Fibroblast of the aortic adventitia (primary cell): Measurements from ENCODE around the gene HBZ. TPM values are rescaled to one million over a fixed set of nuclear protein-coding genes. Genes with fewer than 3 reads are reported as not detected.

Experiments used
- DNase-seq: peaks from one replicate; pipeline ENCODE4 v3.0.0-alpha.2; 2010; ENCODE audit warnings: low read depth
- H3K4me3 ChIP-seq: 2 replicates; pipeline ENCODE4 v1.5.1; 2011; ENCODE audit warnings: low read depth, mild to moderate bottlenecking, control low read depth, low read length, moderate library complexity
- total RNA-seq: library from RNA; depleted of rRNA; stranded (reverse); fragments of >200 nt; gene quantifications from 2 replicates; pipeline ENCODE4 v1.2.3, GENCODE V29; 2012; ENCODE audit warnings: low replicate concordance
- TF ChIP-seq, protein P1 (sequence below): IDR thresholded peaks from 2 replicates; pipeline ENCODE4 v1.5.1; 2011; ENCODE audit warnings: mild to moderate bottlenecking, low read length, control low read depth, inconsistent platforms; ENCODE audit not compliant: insufficient read depth

Gene HBZ
- total RNA-seq, 1 donor = not detected

DNA sequence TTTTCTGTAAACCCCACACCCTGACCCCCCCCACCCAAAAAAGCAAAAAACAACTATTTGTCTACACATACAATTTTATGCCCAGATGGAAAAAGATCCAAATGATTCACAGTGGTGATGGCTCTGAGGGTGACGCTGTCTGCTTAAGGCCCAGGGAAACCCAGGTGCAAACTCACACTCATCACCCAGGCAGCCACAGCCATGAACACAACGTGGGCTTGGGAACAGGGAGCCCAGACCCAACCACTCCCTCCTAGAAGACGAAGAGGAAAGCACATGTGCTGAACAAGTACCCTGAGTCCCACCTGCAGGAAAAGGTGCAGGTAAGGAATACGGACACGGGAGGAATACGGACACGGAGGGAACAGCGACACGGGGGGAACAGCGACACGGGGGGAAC lies 33.2 kb downstream of the HBZ start:
- TF ChIP-seq, protein P1, sequence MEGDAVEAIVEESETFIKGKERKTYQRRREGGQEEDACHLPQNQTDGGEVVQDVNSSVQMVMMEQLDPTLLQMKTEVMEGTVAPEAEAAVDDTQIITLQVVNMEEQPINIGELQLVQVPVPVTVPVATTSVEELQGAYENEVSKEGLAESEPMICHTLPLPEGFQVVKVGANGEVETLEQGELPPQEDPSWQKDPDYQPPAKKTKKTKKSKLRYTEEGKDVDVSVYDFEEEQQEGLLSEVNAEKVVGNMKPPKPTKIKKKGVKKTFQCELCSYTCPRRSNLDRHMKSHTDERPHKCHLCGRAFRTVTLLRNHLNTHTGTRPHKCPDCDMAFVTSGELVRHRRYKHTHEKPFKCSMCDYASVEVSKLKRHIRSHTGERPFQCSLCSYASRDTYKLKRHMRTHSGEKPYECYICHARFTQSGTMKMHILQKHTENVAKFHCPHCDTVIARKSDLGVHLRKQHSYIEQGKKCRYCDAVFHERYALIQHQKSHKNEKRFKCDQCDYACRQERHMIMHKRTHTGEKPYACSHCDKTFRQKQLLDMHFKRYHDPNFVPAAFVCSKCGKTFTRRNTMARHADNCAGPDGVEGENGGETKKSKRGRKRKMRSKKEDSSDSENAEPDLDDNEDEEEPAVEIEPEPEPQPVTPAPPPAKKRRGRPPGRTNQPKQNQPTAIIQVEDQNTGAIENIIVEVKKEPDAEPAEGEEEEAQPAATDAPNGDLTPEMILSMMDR = no peak
- no peak for DNase-seq
- H3K4me3 ChIP-seq = no peak overlapping the region

DNA sequence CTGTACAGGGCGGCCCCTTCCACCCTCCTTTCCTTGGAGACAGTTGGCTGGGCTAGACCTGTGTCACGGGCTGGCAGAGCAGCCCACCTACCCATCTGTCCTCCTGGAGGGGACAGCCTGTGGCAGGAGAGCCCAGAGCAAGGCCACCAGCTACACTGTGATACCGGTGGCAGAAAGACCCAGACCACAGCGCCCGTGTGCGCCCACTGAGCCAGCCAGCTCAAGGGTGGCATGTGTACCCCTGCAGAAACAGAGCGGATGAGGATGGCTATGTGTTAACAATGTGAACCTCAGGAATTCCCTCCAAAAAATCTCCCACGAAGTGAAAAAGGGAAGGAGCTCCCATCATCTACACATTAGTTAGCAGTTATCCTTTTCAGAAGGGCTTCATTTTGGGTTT lies 34.9 kb downstream of the HBZ start:
- TF ChIP-seq, protein P1 = no peak
- H3K4me3 ChIP-seq = no peak overlapping the region
- no peak for DNase-seq

DNA sequence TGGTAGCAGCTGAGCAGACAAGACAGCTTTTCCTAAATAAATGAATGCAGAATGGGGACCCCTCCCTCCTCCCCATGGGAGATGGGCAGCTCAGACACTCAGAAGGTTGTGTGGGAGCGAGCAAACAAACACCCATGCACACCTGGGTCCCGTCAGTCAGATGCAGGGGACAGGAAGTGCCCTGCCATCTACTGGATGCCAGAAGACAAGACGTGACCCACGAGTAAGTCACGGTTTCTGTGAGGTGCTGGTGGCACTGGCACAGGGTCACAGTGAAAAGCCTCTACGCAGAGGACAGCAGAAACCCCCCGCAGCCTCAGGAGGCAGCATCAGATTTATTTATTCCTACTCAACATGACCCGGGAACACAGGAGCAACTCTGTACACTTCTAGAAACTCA lies 36.2 kb downstream of the HBZ start:
- TF ChIP-seq, protein P1 = no peak
- no peak for DNase-seq
- H3K4me3 ChIP-seq = no peak overlapping the region

DNA sequence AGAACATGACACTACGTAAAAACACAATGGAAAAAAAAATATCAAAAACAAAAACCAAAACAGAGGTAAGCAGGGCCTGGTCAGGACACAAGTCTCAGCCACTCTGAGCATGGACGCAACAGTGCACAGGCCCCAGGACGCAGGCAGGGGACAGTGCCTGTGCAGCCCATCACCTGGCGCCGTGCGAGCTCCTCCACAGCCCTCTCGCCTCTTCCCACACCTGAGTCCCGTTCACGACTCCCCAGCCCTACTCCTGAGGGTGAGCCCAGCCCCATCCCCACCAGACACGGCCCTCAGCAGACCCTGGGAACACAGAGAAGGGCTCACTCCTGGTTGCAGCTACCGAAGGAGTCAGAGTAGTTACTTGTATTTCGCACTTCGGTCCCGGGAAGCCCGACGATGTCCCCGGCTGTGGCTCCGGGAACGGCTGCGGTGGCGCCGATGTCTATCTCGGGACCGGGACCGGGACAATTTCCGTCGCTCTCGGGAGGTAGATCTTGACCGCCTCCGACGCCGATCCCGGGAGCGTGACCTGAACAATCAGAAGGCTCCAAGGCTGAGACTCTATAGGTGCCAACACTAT lies 37.3 kb downstream of the HBZ start:
- TF ChIP-seq, protein P1 = no peak
- no peak for DNase-seq
- H3K4me3 ChIP-seq = no peak overlapping the region

DNA sequence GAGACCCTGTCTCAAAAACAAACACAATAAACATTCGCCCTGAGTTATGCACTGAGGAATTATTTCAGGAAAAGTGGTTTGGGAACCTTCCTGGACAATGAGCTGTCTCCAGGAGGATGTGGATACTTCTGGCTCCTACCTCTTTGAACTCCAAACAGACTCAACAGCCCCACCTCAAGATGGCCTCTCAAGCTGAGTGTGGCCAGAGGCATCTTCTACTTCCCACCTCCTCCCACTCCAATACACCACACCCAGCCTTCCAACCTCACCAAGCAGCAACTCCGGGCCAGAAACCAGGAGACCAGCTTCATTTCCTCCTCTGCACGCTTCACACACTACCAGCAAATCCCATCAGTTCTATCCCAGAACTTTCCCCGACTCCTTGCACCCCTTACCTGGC lies 39.4 kb downstream of the HBZ start:
- no peak for DNase-seq
- TF ChIP-seq, protein P1 = no peak

GRCh38 chr16:192686-193085 lies 40.2 kb downstream of the HBZ start:
- TF ChIP-seq, protein P1 = no peak
- H3K4me3 ChIP-seq = no peak overlapping the region
- DNase-seq = no peak

More for the DNA sequence above, 39.4 kb downstream of the HBZ start:
- no peak overlapping the region for H3K4me3 ChIP-seq

DNA sequence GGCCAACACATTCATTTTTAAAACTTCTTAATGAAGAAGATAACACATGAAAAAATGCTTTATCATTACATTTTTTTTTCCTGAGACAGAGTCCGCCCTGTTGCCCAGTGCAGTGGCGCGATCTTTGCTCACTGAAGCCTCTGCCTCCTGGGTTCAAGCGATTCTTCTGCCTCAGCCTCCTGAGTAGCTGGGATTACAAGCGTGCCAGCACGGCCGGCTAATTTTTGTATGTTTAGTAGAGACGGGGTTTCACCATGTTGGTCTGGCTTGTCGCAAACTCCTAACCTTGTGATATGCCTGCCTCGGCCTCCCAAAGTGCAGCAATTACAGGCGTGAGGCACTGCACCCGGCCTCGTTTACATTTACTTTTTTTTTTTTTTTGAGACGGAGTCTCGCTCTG lies 41.0 kb downstream of the HBZ start:
- H3K4me3 ChIP-seq = no peak overlapping the region
- no peak for DNase-seq
- TF ChIP-seq, protein P1 = no peak
